ENCODE measurements around the gene SIL1.

- TF ChIP-seq CTCF (conservative IDR thresholded peaks at IDR 0.05 in 1 of 2, IDR thresholded peaks at IDR 0.05 in 1 of 2; ENCODE audit: low read depth in 1 of 2, low read length in 2 of 2) (no peak), EZH2 (IDR thresholded peaks at IDR 0.05; ENCODE audit: low read length, missing control alignments) (no peak)
These were observed 105.3 kb downstream of the SIL1 start for GRCh38 chr5:139092741-139093343.

All from fibroblast of lung (primary cell).